GM10847 (cell line): ENCODE data around the gene TP63.

Experiments used
- POLR2A ChIP-seq: IDR thresholded peaks from 2 replicates; pipeline ENCODE4 v1.6.1; 2011; ENCODE audit not compliant: insufficient read length; ENCODE audit errors: extremely low read depth

Gene TP63

GRCh38 chr3:189631373-189631408 is at the start of gene TP63:
TSS of gene TP63 (plus strand) at chr3:189631389. CDS start at chr3:189631516, 127 bp downstream.
- TF ChIP-seq POLR2A = no peak

- TF ChIP-seq POLR2A = no peak
Measured at GRCh38 chr3:189582179-189582578, 49.0 kb upstream of the TP63 start.

- no peak for TF ChIP-seq POLR2A
Measured at GRCh38 chr3:189584645-189585044, 46.5 kb upstream of the TP63 start.

GRCh38 chr3:189586941-189587663 is 44.1 kb upstream of the TP63 start:
- TF ChIP-seq POLR2A = no peak

GRCh38 chr3:189587664-189588040 is 43.5 kb upstream of the TP63 start:
- TF ChIP-seq POLR2A = no peak

GRCh38 chr3:189588070-189588469 is 43.1 kb upstream of the TP63 start:
- no peak for TF ChIP-seq POLR2A

GRCh38 chr3:189588475-189589178 is 42.6 kb upstream of the TP63 start:
- no peak for TF ChIP-seq POLR2A

GRCh38 chr3:189589179-189589569 is 42.0 kb upstream of the TP63 start:
- no peak for TF ChIP-seq POLR2A

GRCh38 chr3:189590223-189590622 is 41.0 kb upstream of the TP63 start:
- no peak for TF ChIP-seq POLR2A

GRCh38 chr3:189593581-189593980 is 37.6 kb upstream of the TP63 start:
- TF ChIP-seq POLR2A = no peak

GRCh38 chr3:189597918-189598317 is 33.3 kb upstream of the TP63 start:
- no peak for TF ChIP-seq POLR2A

GRCh38 chr3:189598530-189599225 is 32.5 kb upstream of the TP63 start:
- no peak for TF ChIP-seq POLR2A

- no peak for TF ChIP-seq POLR2A
Measured at GRCh38 chr3:189602471-189602870, 28.7 kb upstream of the TP63 start.

- TF ChIP-seq POLR2A = no peak
Measured at GRCh38 chr3:189605717-189606116, 25.5 kb upstream of the TP63 start.

GRCh38 chr3:189606774-189607173 is 24.4 kb upstream of the TP63 start:
- no peak for TF ChIP-seq POLR2A

GRCh38 chr3:189613122-189613521 is 18.1 kb upstream of the TP63 start:
- no peak for TF ChIP-seq POLR2A
